SKM-1 treated with dmso at 0.1 percent for 144 hours (cell line): ENCODE data around the gene TTYH1.
A peak's percentile ranks its signal among the peaks of the same experiment; 100 is the strongest.
"Not testable (repeated sequence)": the region's sequence is repeated elsewhere in the genome, so short reads cannot be mapped to it uniquely, and the experiment has no call there.

Experiments used
- DNase-seq: peaks from one replicate; lab custom pipeline; 2025; ENCODE audit not compliant: unreplicated experiment; lab: John Stamatoyannopoulos, UW

TTYH1 gene

DNA sequence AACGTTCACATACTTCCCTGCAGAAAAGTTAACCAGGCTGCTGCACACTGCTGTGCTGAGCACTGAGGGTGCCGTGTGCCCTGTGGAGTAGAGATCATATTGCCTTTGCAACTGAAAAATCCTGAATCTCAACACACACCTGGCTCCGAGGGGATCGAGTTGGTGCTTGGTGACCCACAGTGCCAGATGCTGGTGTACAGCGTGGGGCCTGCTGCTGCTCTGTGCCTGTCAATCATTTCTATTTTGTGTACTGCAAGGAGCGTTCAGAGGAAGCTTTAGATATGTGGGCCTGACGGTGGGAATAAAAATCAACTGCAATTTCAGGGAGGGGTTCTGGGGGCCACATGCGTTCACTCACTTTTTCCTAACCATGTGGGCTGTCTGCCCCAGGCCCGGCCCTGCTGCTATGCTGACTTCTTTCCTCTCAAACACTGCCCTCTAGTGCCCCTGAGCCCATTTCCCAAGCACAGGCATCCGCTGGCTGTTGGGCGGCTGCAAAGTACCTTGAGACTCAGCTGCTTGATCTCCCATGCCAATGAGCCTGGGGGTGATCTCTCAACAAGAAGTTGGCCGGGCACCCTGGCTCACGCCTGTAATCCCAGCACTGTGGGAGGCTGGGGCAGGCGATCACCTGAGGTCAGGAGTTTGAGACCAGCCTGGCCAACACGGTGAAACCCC is 24.0 kb downstream of the TTYH1 start:
- DNase-seq = no peak

DNA sequence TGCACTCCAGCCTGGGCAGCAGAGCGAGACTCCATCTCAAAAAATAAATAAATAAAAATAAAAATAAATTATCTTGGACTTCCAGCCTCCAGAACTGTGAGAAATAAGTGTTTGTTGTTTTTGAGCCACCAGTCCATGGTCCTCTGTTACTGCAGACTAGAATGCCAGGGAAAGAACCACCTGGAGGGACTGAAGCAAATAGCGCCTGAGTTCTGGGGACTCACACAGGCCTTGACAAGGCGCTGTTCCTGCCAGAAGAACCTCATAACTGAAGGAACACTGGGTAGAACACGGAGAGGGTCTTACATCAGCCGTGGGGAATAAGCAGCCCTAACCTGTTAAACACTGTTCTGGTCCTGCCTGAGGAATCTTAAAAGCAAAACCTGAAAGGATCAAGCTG is 25.4 kb downstream of the TTYH1 start:
- no peak for DNase-seq

- no peak for DNase-seq
These were observed 29.5 kb downstream of the TTYH1 start for GRCh38 chr19:54444737-54445136.

GRCh38 chr19:54446349-54446748 is 31.1 kb downstream of the TTYH1 start:
- DNase-seq = not testable (repeated sequence)

GRCh38 chr19:54448040-54448773 is 32.9 kb downstream of the TTYH1 start:
- DNase-seq = no peak

GRCh38 chr19:54448774-54449700 is 33.8 kb downstream of the TTYH1 start, which contains the start of gene LENG8:
LENG8 (plus strand) TSS chr19:54449199; CDS start chr19:54451345, 2,146 bp downstream.
- DNase-seq = peak; percentile 77

- no peak for DNase-seq
These were observed 34.4 kb downstream of the TTYH1 start for GRCh38 chr19:54449701-54450069.

DNA sequence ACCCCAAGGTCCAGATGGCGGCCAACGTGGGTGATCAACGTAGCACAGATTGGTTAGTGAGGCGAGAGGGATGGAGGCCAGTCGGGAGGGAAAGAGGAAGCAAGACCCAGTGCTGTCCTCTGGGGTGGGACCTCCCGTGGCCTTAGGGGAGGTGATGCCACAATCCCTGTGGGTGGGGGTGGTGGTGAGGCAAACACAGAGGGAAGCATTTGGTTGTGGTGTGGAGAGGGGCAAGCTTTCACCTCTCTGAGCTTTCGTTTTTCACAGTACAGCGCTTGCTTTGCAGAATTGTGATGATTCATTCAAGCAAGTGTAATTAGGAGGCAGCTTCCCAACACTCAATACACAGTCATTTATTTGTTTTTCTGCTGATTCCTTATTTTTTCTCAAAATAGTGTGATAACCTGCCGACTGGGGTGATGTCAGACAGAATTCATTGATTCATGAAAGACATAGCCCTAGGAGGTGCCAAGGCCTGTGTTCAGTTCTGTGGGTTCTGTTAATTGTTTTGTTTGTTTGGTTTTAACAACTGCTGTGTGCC is 36.1 kb downstream of the TTYH1 start:
- no peak for DNase-seq

- no peak for DNase-seq
These were observed 36.7 kb downstream of the TTYH1 start for GRCh38 chr19:54451997-54452396.

- DNase-seq = no peak
These were observed 37.4 kb downstream of the TTYH1 start for GRCh38 chr19:54452626-54453025.

DNA sequence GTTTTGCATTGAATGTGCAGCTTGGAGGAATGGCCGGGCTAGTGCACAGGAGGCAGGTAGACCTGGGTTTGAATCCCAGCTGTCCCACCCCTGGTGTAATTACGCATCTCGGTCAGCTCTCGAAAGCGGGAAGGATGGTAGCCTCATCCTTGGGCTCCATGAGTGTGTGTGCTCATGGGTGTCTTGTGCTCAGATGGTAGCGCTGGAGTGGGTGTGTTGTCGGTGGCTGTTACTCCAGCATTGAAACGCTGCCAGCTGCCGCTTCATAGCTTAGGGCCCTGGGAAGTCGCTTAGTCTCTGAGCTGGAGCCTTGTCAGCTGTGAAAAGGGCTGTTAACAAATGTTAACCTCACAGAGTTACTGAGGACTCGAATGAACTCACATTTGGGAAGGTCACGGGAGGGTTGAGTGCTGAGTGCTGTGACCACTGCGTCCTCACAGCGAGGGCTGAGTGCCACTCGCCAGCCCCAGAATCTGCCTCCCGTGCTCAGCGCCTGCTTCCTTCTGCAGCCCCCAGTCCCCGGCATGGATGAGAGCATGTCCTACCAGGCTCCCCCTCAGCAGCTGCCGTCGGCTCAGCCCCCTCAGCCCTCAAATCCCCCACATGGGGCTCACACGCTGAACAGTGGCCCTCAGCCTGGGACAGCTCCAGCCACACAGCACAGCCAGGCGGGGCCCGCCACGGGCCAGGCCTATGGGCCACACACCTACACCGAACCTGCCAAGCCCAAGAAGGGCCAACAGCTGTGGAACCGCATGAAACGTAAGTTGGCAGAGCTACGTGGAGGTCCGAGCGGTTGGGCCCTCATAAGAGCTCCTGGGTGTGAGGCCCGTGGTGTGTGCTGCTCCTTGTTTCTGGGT is 38.9 kb downstream of the TTYH1 start:
- no peak for DNase-seq

DNA sequence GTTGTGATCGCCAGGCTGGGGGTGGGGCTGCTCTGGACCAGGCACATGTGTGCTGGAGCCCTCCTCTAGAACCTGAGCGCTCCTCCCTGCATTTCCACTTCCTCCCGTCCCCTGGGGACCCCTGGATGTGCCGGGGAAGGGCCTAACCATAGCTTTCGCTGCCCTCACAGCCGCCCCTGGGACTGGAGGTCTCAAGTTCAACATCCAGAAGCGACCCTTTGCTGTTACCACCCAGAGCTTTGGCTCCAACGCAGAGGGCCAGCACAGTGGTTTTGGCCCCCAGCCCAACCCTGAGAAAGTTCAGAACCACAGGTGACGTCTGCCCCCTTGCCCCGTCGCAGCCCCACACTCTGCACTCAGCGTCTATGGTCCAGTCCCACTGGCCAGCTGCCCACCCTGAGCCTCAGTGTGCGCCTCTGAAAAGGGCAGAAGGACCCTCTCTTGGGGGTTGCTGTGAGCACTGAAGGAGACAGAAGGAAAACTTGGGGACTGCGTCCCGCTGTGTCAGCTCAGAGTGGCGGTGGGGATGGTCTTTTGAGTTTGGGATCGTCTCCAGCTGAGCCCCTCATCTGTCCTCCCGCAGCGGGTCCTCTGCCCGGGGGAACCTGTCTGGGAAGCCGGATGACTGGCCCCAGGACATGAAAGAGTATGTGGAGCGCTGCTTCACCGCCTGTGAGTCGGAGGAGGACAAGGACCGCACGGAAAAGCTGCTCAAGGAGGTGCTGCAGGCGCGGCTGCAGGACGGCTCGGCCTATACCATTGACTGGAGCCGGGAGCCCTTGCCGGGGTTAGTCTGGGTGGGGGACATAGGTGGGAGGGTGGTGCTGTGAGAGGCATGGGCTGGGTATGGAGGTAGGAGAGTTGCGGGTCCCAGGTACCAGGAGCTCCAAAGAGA is 39.8 kb downstream of the TTYH1 start:
- DNase-seq = no peak

GRCh38 chr19:54455786-54456422 is 40.6 kb downstream of the TTYH1 start:
- DNase-seq = no peak

DNA sequence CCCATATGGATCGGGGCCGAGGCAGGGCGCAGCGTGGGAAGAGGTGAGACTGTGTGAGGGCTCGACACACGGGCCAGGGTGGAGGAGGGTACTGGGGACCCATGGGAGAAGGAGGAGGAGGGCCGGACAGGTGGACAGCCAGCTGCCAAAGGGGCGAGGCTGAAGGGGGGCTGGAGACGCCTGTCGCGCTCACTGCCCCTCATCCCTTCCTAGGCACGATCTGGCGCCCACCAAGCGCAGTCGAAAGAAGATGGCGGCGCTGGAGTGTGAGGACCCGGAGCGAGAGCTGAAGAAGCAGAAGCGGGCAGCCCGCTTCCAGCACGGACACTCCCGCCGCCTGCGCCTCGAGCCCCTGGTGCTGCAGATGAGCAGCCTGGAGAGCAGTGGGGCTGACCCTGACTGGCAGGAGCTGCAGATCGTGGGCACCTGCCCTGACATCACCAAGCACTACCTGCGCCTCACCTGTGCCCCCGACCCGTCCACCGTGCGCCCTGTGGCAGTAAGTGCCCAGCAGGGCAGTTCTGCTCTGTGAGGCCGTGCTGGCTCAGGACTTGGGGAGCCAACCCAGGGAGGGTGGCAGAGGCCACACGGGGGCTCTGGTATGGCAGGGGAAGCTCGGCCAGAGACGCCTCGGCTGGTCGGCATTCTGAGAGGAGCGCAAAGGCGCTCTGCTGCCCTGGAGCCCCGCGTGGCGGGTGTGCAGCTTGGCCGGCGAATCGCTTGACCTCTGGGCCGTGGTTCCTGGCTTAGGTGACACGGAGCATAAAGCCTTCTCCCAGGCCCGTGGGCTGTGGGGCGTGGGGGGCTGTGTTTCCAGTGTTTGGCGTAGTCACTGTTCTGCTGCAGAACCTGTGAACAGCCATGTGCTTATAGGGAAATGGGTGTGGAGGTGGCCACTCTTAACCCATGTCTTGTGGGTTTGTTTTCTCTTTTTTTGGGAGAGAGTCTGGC is 41.4 kb downstream of the TTYH1 start:
- no peak for DNase-seq

DNA sequence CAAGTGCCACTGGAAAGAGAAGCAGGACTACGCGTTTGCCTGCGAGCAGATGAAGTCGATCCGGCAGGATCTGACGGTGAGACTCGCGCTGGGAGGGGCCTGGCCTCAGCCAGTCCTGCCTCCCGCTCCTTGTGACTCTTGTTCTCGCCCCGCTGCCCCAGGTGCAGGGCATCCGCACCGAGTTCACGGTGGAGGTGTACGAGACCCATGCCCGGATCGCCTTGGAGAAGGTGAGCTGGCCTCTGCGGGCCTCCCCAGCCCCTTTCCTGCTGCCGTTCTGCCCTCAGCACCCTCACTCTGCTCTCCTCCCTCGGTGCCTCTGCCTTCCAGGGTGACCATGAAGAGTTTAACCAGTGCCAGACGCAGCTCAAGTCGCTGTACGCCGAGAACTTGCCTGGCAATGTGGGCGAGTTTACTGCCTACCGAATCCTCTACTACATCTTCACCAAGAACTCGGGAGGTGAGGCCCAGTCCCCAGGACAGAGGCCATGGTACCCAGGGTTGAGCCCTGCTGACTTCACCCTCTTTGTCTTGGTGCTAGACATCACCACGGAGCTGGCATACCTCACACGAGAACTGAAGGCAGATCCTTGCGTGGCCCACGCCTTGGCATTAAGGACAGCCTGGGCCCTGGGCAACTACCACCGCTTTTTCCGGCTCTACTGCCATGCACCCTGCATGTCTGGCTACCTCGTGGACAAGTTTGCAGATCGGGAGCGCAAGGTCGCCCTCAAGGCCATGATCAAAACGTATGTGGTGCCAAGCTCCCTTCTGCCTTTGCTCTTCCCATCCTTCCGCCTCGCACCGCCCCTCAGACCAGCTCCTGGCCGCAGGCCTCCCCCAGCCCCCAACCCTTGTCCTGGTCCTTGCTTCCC is 42.7 kb downstream of the TTYH1 start:
- no peak for DNase-seq

- DNase-seq = no peak
These were observed 43.5 kb downstream of the TTYH1 start for GRCh38 chr19:54458648-54459281.
